WTC11 (cell line): ENCODE data around the gene SIRPG. TPM values are rescaled to one million over a fixed set of nuclear protein-coding genes. Genes with fewer than 3 reads are reported as not detected.

Source experiments
- ATAC-seq: fragments of 200-7000 bp; cut with Tn5 transposase; 2 replicates; pipeline ENCODE4 v1.10.0; 2021; ENCODE audit warnings: mild to moderate bottlenecking, moderate library complexity
- CTCF ChIA-PET: fragments of 300-600 bp; sonication (Branson Sonifier 250); formaldehyde crosslinking; loops from one replicate; lab custom pipeline; 2021; ENCODE audit warnings: antibody characterized with exemption; lab: Charles Lee
- POLR2A ChIA-PET: fragments of 350-600 bp; sonication (Branson Sonifier 250); formaldehyde crosslinking; loops from one replicate; lab custom pipeline; 2021; ENCODE audit warnings: antibody characterized with exemption; lab: Charles Lee
- DNase-seq: peaks from one replicate; pipeline ENCODE4 v3.0.0; 2021; ENCODE audit warnings: low spot score
- H3K27ac Mint-ChIP-seq: 2 replicates; pipeline ENCODE4 v1.8.0; 2021; ENCODE audit warnings: mixed read lengths
- H3K27me3 Mint-ChIP-seq: 2 replicates; pipeline ENCODE4 v1.8.0; 2021; ENCODE audit warnings: low read depth, mild to moderate bottlenecking, moderate library complexity, mixed read lengths
- H3K36me3 Mint-ChIP-seq: 2 replicates; pipeline ENCODE4 v1.8.0; 2021; ENCODE audit warnings: mixed read lengths
- H3K4me1 Mint-ChIP-seq: 2 replicates; pipeline ENCODE4 v1.8.0; 2022; ENCODE audit warnings: mixed read lengths
- H3K4me3 Mint-ChIP-seq: 2 replicates; pipeline ENCODE4 v1.8.0; 2021; ENCODE audit warnings: mild to moderate bottlenecking, moderate library complexity, mixed read lengths
- H3K9me3 Mint-ChIP-seq: 2 replicates; pipeline ENCODE4 v1.8.0; 2021; ENCODE audit warnings: mixed read lengths
- ARID4B ChIP-seq: sonication (generic); formaldehyde crosslinking; IDR thresholded peaks from 2 replicates; pipeline ENCODE4 v1.8.0; 2023; ENCODE audit warnings: missing genetic modification reagents, mild to moderate bottlenecking, borderline replicate concordance
- ATF1 ChIP-seq: sonication (generic); formaldehyde crosslinking; IDR thresholded peaks from 2 replicates; pipeline ENCODE4 v1.8.1; 2023; ENCODE audit warnings: mild to moderate bottlenecking, moderate library complexity, missing genetic modification reagents
- ATF3 ChIP-seq: sonication (generic); formaldehyde crosslinking; conservative IDR thresholded peaks from 2 replicates; pipeline ENCODE4 v1.8.1; 2022; ENCODE audit warnings: mild to moderate bottlenecking, missing genetic modification reagents
- CREB1 ChIP-seq: sonication (generic); formaldehyde crosslinking; IDR thresholded peaks from 2 replicates; pipeline ENCODE4 v1.8.0; 2023; ENCODE audit warnings: mild to moderate bottlenecking, missing genetic modification reagents
- CTCF ChIP-seq: fragments of 200-600 bp; IDR thresholded peaks from 2 replicates; pipeline ENCODE4 v1.8.0; 2022; ENCODE audit warnings: antibody characterized with exemption
- E2F1 ChIP-seq: sonication (generic); formaldehyde crosslinking; IDR thresholded peaks from 2 replicates; pipeline ENCODE4 v1.8.0; 2022; ENCODE audit warnings: mild to moderate bottlenecking, missing genetic modification reagents
- ETV6 ChIP-seq: sonication (generic); formaldehyde crosslinking; IDR thresholded peaks from 2 replicates; pipeline ENCODE4 v1.8.1; 2022; ENCODE audit warnings: mild to moderate bottlenecking, missing genetic modification reagents
- GABPB1 ChIP-seq: sonication (generic); formaldehyde crosslinking; IDR thresholded peaks from 2 replicates; pipeline ENCODE4 v1.8.1; 2023; ENCODE audit warnings: mild to moderate bottlenecking, missing genetic modification reagents
- GRHL2 ChIP-seq: fragments of 250-450 bp; sonication (Bioruptor Pico); IDR thresholded peaks from 2 replicates; pipeline ENCODE4 v1.8.0; 2022; ENCODE audit warnings: mild to moderate bottlenecking, moderate library complexity; ENCODE audit not compliant: insufficient replicate concordance, severe bottlenecking
- HMGXB4 ChIP-seq: sonication (generic); formaldehyde crosslinking; IDR thresholded peaks from 2 replicates; pipeline ENCODE4 v1.8.1; 2023; ENCODE audit warnings: mild to moderate bottlenecking, moderate library complexity, missing genetic modification reagents
- MAX ChIP-seq: sonication (generic); formaldehyde crosslinking; IDR thresholded peaks from 2 replicates; pipeline ENCODE4 v1.8.0; 2022; ENCODE audit warnings: mild to moderate bottlenecking, missing genetic modification reagents
- NFYB ChIP-seq: sonication (generic); formaldehyde crosslinking; conservative IDR thresholded peaks from 2 replicates; pipeline ENCODE4 v1.8.0; 2022; ENCODE audit warnings: low read depth, missing genetic modification reagents
- NR2C2 ChIP-seq: sonication (generic); formaldehyde crosslinking; IDR thresholded peaks from 2 replicates; pipeline ENCODE4 v1.8.0; 2022; ENCODE audit warnings: mild to moderate bottlenecking, missing genetic modification reagents
- PRRX2 ChIP-seq: fragments of 250-450 bp; sonication (Bioruptor Pico); IDR thresholded peaks from 2 replicates; pipeline ENCODE4 v1.8.0; 2021; ENCODE audit warnings: mild to moderate bottlenecking
- ZNF121 ChIP-seq: sonication (generic); formaldehyde crosslinking; IDR thresholded peaks from 2 replicates; pipeline ENCODE4 v1.8.0; 2023; ENCODE audit warnings: missing genetic modification reagents
- ZNF138 ChIP-seq: sonication (generic); formaldehyde crosslinking; conservative IDR thresholded peaks from 2 replicates; pipeline ENCODE4 v1.8.1; 2022; ENCODE audit warnings: mild to moderate bottlenecking, moderate library complexity, missing genetic modification reagents
- ZNF219 ChIP-seq: sonication (generic); formaldehyde crosslinking; IDR thresholded peaks from 2 replicates; pipeline ENCODE4 v1.8.0; 2023; ENCODE audit warnings: missing genetic modification reagents, mild to moderate bottlenecking, borderline replicate concordance
- ZNF317 ChIP-seq: sonication (generic); formaldehyde crosslinking; IDR thresholded peaks from 2 replicates; pipeline ENCODE4 v1.8.1; 2023; ENCODE audit warnings: low read depth, mild to moderate bottlenecking, moderate library complexity, missing genetic modification reagents, borderline replicate concordance
- ZNF671 ChIP-seq: fragments of 250-450 bp; sonication (Bioruptor Pico); IDR thresholded peaks from 2 replicates; pipeline ENCODE4 v1.8.0; 2021; ENCODE audit warnings: mild to moderate bottlenecking
- total RNA-seq: library from RNA; stranded (reverse); gene quantifications from 3 replicates; pipeline ENCODE4 v1.2.3, GENCODE V29; 2021
- TF ChIP-seq, protein P1 (sequence below): sonication (generic); formaldehyde crosslinking; IDR thresholded peaks from 2 replicates; pipeline ENCODE4 v1.8.1; 2022; ENCODE audit warnings: low read depth, mild to moderate bottlenecking, moderate library complexity, missing genetic modification reagents, borderline replicate concordance

The SIRPG gene
- total RNA-seq, 1 experiment from 2014 or later = not detected

GRCh38 chr20:1619861-1620444, 37.6 kb downstream of the SIRPG start, which contains the start of gene SIRPB1 (continued):
- TF ChIP-seq HMGXB4 (CRISPR knock-in tag) (no peak), GABPB1 (CRISPR knock-in tag) (no peak), PRRX2 (no peak), ZNF138 (CRISPR knock-in tag) (no peak), NFYB (CRISPR knock-in tag) (no peak), ZNF317 (CRISPR knock-in tag) (no peak), ATF1 (CRISPR knock-in tag) (no peak)
- TF ChIP-seq, protein P1, sequence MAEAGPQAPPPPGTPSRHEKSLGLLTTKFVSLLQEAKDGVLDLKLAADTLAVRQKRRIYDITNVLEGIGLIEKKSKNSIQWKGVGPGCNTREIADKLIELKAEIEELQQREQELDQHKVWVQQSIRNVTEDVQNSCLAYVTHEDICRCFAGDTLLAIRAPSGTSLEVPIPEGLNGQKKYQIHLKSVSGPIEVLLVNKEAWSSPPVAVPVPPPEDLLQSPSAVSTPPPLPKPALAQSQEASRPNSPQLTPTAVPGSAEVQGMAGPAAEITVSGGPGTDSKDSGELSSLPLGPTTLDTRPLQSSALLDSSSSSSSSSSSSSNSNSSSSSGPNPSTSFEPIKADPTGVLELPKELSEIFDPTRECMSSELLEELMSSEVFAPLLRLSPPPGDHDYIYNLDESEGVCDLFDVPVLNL (CRISPR knock-in tag) = no peak

GRCh38 chr20:1618954-1619540, 38.5 kb downstream of the SIRPG start:
- no peak overlapping the region for H3K27ac Mint-ChIP-seq
- DNase-seq (no peak), ATAC-seq (no peak)
- peaks cover 15% of the 10 kb centered on the region for H3K9me3 Mint-ChIP-seq
- peaks cover 7% of the 10 kb centered on the region; the same call in 1 of the 2 replicates for H3K36me3 Mint-ChIP-seq
- no peak overlapping the region for H3K4me3 Mint-ChIP-seq
- ChIA-PET CTCF (interaction anchor here (1.0 kb wide), 1 partner anchor 12 kb away, joined by 3 read pairs; no protein-coding TSS in a partner anchor), POLR2A (no interaction called here)
- peaks cover 15% of the 10 kb centered on the region for H3K4me1 Mint-ChIP-seq
- H3K27me3 Mint-ChIP-seq = peaks cover 8% of the 10 kb centered on the region
- TF ChIP-seq ATF3 (CRISPR knock-in tag) (no peak), E2F1 (no peak), ZNF317 (CRISPR knock-in tag) (no peak), MAX (CRISPR knock-in tag) (no peak), ARID4B (no peak), NR2C2 (CRISPR knock-in tag) (no peak), ZNF219 (CRISPR knock-in tag) (no peak), ATF1 (CRISPR knock-in tag) (no peak), CREB1 (CRISPR knock-in tag) (no peak), ETV6 (CRISPR knock-in tag) (no peak), HMGXB4 (CRISPR knock-in tag) (no peak), CTCF (no peak), GRHL2 (CRISPR knock-in tag) (no peak), ZNF121 (CRISPR knock-in tag) (no peak), ZNF671 (CRISPR knock-in tag) (no peak)
- TF ChIP-seq, protein P1 (CRISPR knock-in tag) = no peak
